Stimulated activated CD4-positive, alpha-beta T cell treated with anti-CD3 and anti-CD28 coated beads, Interleukin-4, amount 100 ng/mL, for 4 hours (primary cell): ENCODE measurements around the gene FRMD6.

Experiments used
- DNase-seq, 2 experiments: peaks; one replicate each; pipeline ENCODE4 v3.0.0-alpha.2; 2020

The FRMD6 gene

DNA sequence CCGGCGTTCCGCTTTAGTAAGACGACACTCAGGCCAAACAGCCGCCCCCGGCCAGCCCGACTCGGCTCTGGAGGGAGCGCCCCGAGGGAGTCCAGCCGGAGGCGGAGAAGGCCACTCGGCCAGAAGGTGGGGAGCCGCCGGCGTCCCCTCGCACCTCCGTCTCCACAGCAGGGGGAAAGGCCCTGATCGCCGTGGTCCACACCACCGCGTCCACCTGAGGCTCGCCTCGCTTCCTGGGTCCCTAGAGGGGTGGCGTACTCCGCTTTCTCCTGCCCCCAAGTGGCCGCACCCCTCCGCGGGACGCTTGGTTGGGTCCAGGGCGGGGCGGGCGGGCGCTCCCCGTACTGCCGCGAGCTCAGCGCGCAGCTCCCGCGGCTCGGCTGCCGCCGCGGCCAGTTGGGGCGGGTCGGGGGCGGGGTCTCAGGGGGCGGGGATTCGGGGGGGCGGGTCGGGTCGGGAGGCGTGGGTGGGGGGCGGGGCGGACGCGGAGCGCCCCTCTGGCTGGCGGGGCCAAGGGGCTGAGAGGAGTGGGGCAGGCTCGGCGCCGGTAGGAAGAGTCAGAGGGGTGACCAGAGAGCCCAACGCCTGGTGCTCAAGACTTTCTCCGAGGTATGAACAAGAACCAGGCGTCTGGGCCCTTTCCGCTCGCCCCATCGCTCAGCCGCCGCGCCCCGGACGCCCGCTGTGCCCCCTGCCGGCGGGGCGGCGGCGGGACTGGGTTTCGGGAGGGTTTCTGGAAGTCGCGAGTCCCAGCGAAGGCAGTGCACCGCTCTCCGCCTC is at the start of gene FRMD6:
Gene FRMD6, plus strand, starts transcription at position 523 of the 780 bp plus-strand sequence. CDS start 37,927 bp downstream, outside the sequence.
- peak; percentile 72 to 74 for DNase-seq

DNA sequence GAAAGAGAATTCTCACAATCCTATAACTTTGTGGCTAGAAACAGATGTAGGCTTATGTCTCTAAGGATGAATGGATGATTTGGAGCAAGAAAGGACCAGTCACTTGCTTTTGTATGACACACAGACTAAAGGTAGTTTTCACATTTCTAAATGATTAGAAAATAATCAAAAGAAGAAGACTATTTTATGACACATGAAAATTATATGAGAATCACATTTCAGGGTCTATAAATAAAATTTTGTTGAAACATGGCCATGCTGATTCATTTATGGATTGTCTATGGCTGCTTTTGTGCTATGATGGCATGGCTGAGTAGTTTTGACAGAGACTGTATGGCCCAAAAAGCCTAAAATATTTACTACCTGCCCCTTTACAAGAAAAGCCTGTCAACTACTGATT is 49.4 kb upstream of the FRMD6 start:
- DNase-seq = no peak

DNA sequence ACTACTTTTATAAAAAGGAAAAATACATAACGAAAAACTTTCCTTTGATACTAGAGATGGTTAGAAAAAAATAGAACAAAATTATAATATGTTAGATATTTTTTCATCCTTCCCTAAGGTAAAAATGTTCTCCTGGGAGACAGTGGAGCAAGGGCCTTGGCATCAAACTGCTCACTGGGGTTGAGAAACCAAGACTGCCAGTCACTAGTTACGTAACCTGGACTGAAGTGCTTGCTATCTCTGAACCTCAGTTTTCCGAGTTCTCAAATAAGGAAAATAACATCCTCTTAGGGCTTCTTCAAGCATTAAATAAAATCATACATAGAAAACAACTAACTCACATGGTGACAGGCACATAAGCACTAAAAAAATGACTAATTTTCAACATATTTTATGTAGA is 48.2 kb upstream of the FRMD6 start:
- DNase-seq = no peak

DNA sequence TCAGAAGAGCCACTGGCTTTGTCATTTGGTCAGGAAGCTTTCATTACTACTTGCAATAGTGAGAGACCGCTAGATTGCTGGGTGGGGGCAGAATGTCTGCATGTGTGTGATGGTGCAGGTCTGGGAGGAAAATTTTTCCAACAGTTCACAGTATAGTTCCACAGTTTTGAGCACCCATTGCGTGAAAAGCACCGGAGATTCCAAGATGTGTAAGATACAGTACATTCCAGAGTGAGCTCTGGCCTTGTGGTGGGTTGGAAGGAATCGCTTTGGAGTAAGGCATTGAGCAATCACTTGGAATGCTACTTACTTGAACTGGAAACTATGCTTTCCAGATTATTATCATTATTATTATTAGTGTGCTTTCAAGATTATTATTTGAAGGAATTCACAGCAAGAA is 47.6 kb upstream of the FRMD6 start:
- no peak for DNase-seq

DNA sequence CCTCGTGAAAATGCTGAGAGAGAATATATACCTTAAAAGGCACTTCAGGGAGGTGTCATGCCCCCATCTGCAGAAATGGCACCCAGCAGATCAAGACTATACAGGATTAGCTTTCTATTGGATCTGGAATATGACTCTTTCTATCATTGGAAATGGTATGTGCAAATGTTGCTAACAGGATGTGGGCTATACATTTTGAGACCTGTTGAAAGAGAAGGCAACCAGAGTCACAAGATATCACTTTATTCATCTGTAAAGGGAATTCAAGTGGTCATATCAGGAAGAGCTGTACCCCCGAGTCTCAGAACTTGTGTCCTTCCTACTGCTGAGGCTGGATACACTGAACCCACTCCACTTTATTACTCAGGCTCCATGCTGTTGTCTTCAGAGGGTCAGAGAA is 46.1 kb upstream of the FRMD6 start:
- no peak for DNase-seq

DNA sequence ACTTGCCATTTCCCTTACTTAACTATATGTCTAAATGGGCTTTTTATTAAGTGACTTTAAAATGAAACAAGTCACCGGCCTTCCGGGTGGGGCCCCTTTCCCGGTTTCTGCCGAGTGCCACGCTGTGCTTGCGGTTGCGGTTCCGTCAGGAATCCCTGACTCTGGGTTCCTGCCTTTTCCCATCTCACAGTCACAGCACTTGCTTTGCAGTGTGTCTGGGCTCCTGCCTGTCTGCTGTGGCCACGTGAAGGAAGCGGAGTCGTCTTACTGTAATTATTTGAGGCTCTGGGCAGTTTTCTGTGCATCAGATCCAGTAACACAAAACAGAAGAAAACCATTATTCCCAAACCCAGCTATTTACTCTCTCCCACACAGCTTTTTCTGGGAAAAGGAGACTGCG is 44.0 kb upstream of the FRMD6 start:
- no peak for DNase-seq

DNA sequence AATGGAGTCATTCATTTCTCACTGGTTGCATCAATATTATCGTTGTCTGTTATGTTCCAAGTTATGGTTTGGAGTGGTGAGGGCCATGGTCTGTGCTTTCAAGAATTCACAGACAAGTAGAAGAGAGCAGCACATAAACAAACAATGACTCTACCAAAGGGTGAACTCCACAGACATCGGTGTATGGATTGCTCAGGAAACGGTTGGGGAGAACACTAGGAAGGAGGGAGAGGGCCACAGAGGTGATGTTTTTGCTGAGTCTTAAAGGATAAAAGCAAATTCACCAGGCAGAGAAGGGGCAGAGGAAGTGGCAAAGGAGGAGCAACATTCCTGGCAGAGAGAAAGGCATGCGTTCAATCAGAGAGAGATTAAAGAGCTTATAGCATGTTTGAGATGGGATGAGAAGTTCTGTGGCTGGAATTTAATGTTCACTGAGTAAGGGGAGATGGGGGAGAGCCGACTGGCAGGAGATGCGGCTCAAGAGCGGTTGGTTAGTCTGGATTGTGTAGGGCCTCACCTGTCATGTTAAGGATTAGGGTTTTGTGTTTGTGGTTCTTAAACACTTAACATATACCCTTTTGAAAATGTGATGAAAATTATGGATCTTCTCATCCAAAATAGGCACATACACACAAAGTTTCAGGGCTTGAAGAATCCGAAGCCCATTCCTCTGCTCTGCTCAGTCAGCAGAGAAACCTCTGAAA is 42.3 kb upstream of the FRMD6 start:
- DNase-seq = no peak

DNA sequence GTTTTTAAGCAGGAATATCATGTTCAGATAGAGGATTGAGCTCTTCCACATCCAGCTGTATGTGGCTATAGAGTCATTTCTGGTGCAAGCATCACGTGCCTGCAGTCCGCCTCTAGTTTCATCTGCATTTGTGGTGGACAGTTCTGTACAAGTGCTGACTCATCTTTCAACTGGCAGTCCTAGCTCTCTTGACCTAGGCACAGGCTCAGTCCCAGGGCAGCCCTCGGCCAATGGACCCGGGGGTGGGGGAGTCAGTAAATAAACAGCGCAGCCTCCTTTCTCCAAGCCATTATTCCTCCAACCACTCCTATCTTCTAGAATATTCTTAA is 41.8 kb upstream of the FRMD6 start:
- no peak for DNase-seq

DNA sequence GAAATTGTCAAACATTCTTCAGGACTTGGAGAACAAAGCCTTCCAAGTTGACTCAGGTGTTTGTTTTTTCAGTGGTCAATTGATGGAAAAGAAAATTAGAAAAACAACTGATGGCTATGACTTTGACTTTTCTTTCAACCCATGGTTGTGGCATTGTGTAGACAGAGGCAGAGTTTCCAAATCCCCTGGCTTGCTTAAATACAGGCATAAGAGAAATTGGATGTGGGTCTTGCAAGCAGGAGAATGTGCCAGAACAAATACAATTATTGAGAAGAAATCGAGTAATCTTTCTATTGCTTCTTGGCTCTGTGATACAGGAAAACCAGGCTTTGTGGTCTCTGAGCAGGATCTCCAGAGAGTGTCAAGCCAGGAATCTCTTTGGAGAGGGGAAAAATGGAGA is 40.9 kb upstream of the FRMD6 start:
- DNase-seq = no peak

DNA sequence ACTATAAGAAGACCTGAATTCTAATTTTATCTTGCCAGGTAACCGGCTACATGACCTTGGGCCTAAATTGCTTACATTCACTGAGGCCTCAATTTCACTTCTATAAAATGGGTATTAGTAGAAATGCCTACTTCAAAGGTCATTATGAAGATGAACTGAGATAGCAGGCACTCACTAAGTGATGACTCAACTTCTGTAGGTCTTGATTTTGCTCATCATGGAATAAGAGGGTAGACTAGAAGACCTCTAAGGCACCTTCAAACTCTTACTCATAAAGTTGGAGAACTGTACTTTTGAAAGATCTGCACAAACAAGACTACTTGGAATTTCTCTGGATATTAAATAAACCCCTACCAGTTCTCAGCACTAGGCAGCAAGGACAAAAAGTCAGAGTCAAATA is 39.3 kb upstream of the FRMD6 start:
- DNase-seq = no peak

DNA sequence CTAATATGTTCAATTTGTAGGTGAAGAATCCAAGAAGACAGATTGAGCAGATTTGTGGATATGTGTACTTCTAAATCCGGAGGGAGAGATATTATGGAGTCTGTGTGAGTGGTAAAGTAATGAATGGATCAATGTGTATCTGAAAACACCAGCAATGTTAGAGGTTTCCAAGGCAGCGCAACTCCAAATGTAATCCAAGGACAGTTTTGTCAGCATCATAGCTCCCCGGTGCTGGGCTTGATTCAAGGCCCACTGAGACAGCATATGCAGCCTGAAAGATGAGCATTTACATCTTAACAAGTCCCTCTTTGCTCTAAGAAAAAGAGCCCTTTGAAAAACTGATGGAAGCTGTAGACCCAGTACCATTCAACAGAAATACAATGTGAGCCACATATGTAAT is 38.3 kb upstream of the FRMD6 start:
- no peak for DNase-seq

DNA sequence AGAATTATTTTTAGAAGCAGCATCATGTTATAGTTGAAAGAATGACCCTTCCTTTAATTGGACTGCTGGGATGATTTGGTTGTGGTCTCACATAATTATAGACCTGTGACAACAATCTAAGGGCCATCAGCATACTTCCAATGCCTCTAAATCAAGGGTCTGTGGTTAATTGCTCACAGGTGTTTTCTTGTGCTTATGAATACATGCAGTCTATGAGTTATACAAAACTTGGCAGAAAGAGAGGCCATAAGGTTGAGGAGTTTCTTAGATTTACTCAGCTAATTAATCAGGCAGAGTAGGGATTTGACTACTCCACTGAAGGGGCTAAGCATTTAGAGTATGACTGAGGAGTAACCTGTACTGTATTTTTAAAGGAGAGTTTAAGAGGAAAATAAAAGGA is 37.0 kb upstream of the FRMD6 start:
- no peak for DNase-seq

DNA sequence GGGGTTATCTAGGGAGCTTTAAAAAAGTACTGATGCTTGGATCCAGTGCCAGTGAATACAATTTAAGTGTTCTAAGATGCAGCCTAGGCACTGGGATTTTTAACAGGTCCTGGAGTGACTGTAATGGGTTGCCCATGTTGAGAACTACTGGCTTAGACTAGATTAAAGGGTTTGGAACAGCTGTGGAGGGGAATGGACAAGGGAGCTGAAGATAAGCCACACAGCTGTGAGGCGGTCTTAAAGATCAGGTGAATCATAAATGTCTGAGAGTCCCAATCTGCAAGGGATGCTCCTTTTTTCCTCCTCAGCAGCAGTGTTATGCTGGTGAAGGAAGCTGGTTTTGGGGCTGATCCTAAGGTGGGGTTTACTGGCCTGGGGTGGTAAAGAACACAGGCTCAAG is 35.5 kb upstream of the FRMD6 start:
- no peak for DNase-seq

DNA sequence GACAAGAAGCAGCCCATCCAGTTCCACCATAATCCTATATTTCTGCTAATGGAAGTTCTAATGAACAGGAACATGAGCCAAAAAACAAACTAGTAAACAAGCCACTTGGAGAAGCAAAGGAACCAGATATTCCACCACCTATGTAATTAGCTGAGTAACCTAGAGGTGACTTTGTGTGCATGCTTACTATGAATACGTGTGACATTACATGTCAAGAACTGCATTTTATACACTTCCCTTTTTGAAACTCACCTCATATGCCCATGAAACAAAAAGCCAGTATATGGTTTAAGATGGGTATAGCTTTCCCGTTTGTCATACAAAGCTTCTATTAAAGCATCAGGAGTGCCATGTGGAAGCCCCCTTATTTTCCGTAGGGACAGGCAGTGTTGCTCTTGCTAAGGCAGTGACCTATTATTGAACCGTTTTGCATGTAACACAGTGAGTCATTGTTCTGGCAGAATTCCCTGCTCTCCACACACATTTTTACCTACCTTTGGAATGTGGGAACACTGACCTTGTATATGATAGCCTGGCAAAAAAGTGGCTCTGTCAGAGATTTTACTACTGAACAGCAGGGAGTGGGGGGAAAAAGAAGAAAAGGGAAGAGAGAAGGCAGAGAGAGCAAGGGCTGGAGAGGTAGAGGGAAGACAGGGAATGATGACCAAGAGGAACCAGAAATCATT is 34.8 kb upstream of the FRMD6 start:
- no peak for DNase-seq

DNA sequence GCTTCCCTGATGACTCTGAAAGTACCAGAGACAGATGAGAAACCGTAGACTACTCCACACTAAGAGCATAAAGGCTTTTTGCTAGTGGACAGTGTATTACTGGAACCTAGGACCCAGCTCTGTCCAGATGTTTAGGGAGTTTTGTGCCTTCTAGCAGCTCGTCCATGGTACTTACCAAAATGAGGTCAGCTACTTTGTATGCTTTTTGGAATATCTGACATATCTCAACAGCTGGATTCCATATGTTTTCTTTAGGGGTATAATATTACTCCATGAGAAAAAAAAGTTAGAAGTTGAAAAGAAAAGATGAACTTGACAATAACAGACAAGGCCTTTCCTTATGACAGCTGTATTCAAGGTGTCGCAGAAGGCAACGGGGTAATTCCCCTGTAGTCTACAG is 32.1 kb upstream of the FRMD6 start:
- no peak for DNase-seq

DNA sequence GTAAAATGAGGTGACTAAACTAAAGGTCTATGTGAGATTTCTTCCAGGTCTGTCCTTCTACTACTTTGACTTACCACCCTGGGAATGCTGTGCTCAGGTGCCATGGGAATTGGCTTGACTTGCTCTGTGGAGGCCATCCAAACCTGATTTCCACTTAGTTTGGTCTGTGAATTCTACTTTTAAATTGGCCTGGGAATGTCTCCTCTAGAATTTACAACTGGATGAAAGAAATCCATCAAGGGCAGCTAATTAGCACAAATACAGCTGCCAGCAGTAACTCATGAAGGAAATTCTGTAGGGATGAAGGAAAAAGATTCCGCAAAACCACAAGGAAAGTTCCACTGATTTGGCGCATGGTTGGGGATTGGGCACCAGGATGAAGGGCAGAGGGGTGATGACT is 31.7 kb upstream of the FRMD6 start:
- DNase-seq = no peak

DNA sequence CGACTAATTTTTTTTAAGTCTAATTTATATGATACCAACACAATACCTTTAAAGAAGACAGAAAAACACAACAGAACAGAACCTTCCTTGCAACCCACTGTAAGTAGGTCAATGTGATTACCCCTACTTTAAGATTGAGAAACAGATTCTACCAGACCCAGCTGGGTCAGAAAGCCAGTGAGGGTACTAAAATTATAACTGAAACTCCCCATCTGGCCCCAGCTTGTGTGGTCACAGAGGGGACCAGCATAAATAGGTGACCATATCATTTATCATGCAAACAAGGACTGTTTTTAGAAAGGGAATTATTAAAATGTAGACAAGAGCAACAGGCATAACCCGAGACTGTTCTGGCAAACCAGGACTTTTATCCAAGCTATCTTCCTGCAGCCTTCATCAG is 30.1 kb upstream of the FRMD6 start:
- no peak for DNase-seq

DNA sequence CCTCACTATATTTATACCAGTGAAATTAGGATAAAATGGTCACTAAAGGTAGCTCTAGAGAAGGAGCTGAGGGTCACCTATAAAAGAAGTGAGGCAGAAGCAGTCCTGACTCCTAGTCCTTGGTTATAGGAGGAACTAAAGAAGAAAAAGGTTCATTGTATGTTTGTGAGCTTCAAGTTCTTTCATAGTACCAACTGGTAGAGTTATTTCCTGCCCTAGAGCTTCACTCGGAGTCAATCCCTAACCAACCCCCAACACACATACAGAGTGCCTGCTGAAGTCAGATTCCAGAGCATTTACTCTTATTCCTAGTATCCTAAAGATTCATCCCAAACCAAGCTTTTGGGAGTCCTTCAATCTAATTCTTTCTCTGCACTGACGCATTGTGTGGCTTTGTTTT is 29.3 kb upstream of the FRMD6 start:
- DNase-seq = no peak

DNA sequence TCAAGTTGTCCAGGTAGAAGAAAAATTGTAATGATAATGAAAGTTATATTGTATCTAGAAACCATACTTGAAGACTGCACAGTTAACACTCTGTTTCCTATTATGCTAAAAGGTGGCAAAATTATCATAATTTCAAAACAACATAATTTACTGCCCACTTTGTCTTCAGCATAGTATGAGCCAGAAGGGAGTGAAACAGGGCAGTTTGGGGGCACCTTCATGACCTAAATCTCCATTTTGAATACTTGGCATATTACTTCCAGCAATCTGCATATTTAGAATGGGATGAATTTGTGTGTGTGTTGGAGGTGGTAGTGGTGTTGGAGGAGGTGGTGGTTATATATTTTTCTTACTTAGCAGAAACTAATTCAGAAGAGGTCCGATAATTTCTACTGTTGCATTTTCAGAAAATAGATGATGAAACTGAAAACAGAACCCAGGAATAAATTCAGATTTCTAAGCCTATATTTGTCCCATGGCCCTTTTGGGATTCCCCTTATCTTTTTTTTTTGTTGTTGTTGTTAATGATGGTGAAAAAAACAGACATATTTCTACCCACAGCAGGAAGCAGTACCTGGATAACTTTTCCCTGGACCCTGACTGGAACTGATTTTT is 26.6 kb upstream of the FRMD6 start:
- no peak for DNase-seq

DNA sequence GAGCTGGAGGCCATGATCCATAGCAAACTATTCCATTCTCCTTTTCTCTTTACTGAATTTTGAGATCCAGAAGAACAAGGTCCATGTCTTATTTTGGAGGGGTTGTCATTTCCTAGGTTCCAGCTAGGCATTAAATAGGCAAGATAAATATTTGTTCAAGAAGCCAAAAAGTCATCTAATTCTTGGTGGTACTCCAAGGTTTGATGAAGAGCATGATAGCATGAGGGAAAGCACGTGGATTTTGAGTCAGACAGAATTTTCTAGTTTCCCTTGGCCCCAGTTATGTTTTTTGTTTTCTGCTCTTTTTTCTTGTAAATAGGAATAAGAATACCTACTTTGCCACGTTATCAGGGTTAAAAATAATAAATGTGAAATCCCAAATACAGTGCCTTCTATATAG is 25.5 kb upstream of the FRMD6 start:
- DNase-seq = no peak

DNA sequence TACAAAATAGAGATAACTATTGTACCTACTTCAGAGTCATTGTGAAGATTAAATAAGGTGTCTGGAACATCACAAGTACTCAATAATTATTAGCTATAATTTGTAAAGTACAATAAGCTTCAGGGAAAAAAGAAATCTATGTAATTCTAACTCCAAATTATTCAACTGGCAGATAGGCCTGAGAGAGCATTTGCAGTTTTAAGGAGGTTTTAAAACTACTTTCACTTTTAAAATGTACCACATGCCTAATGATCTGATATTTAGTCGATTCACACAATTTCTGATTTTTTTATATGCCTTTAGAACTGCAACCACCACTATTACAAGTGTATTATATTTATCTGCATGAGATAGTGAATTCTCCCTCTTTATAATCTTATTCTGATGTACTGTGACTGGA is 24.9 kb upstream of the FRMD6 start:
- DNase-seq = no peak

DNA sequence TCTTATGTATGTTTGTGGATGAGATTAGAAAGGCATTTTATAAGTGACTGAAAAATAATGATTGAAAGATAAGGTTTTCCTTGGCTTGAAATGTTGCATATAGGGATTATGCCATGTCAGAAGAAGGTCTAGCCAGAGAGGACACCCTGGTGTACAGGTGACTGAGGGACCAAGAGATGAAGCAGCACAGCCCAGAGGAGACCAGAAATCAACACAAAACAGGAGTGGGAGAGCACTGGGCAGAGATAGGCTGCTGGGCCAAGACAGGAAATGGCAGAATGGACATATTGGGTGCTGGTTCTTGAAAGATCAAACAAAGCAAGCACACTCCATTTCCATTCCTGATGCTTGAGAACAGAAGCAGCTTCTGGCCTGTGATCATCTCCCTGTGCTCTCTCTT is 24.4 kb upstream of the FRMD6 start:
- no peak for DNase-seq

DNA sequence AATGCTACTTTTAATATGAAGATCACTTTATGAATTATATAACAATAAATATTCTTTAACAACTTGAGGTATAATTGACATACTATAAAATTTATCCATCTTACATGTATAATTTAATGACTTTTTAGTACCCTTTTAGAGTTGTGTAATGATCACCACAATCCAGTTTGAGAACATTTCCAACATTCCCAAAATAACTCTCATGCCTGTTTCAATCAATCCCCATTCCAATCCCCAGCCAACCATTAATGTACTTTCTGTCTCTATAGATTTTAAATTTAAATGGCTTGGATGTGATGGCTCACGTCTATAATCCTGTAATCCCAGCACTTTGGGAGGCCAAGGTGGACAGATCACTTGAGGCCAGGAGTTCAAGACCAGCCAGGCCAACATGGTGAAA is 23.5 kb upstream of the FRMD6 start:
- no peak for DNase-seq

DNA sequence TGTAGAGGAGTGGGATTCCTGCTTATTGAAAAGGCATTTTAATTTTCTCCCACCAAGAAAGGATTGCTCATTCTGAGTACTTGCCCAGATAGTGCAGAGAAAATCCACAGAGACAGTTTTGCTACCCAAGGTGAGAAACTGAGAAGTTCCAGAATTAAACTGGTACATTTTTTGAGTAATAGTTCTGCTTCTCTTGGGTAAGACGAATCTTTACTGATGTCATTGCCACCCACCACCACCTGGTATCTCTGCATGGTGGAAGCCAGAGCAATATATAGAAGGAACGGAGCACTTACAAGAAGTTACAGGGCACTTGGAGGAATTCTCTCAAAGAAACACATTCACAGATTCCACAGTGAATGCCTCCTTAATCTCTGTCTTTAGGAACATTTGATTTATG is 20.7 kb upstream of the FRMD6 start:
- DNase-seq = no peak
